CD14-positive monocyte (primary cell): ENCODE data around the gene FNIP2. TPM values are rescaled to one million over a fixed set of nuclear protein-coding genes. Genes with fewer than 3 reads are reported as not detected.
A peak's percentile ranks its signal among the peaks of the same experiment; 100 is the strongest.

Experiments used
- DNase-seq, 3 donors: peaks; one replicate each; pipeline ENCODE4 v3.0.0-alpha.2; 2011 to 2022
- H2AFZ ChIP-seq: 2 replicates; pipeline ENCODE4 v1.6.0; 2012; ENCODE audit warnings: mild to moderate bottlenecking, low read depth, low read length, inconsistent platforms; ENCODE audit not compliant: insufficient read depth, poor library complexity, severe bottlenecking
- H3K27ac ChIP-seq, 2 donors: 1 replicate in 1 of 2; 2 replicates in 1 of 2; pipeline ENCODE4 v1.5.1; 2012 to 2013; ENCODE audit warnings: low read length in 2 of 2, control low read depth in 1 of 2, inconsistent platforms in 1 of 2, low read depth in 1 of 2, mild to moderate bottlenecking in 1 of 2
- H3K27me3 ChIP-seq, 2 donors: one replicate each; pipeline versions ENCODE4 v1.6.0 to v1.6.1; 2011 to 2013; ENCODE audit warnings: low read length in 2 of 2; ENCODE audit not compliant: control insufficient read depth in 2 of 2, insufficient read depth in 2 of 2
- H3K36me3 ChIP-seq, 2 donors: replicated peaks in 1 of 2; 1 replicate in 1 of 2; 2 replicates in 1 of 2; pipeline versions ENCODE4 v1.5.1 to v1.6.1; 2012 to 2013; ENCODE audit warnings: low read length in 2 of 2, control low read depth in 1 of 2, inconsistent platforms in 1 of 2, mild to moderate bottlenecking in 1 of 2; ENCODE audit not compliant: insufficient read depth in 2 of 2, control insufficient read depth in 1 of 2
- H3K4me1 ChIP-seq, 2 donors: 1 replicate in 1 of 2; 2 replicates in 1 of 2; pipeline versions ENCODE4 v1.5.1 to v1.6.1; 2012 to 2013; ENCODE audit warnings: low read length in 2 of 2, control low read depth in 1 of 2, inconsistent platforms in 1 of 2, mild to moderate bottlenecking in 1 of 2, moderate library complexity in 1 of 2; ENCODE audit not compliant: insufficient read depth in 2 of 2, control insufficient read depth in 1 of 2
- H3K4me2 ChIP-seq: replicated peaks from 2 replicates; pipeline ENCODE3; 2012; ENCODE audit warnings: low read length, moderate library complexity, mild to moderate bottlenecking; ENCODE audit not compliant: poor library complexity, severe bottlenecking; ENCODE audit errors: extremely low read depth
- H3K4me3 ChIP-seq, 3 experiments: fragments of 200-600 bp in 1 of 3; sonication (generic) in 1 of 3; replicated peaks in 1 of 3; 1 replicate in 2 of 3; 2 replicates in 1 of 3; pipeline ENCODE4 v1.5.1; 2011 to 2013; ENCODE audit warnings: low read length in 3 of 3, mild to moderate bottlenecking in 3 of 3, control low read depth in 2 of 3, low read depth in 2 of 3, inconsistent platforms in 1 of 3, moderate library complexity in 1 of 3
- H3K79me2 ChIP-seq: 2 replicates; pipeline ENCODE4 v1.6.0; 2012; ENCODE audit warnings: mild to moderate bottlenecking, control low read depth, inconsistent platforms, low read length, moderate library complexity; ENCODE audit not compliant: insufficient read depth
- H3K9ac ChIP-seq: 2 replicates; pipeline ENCODE4 v1.6.0; 2017; ENCODE audit warnings: low read length, mild to moderate bottlenecking; ENCODE audit not compliant: insufficient read depth, poor library complexity, severe bottlenecking
- H3K9me3 ChIP-seq, 2 donors: replicated peaks in 1 of 2; 1 replicate in 1 of 2; 2 replicates in 1 of 2; pipeline versions ENCODE4 v1.5.1 to v1.6.1; 2012 to 2013; ENCODE audit warnings: low read length in 2 of 2, control low read depth in 1 of 2; ENCODE audit not compliant: control insufficient read depth in 1 of 2, insufficient read depth in 1 of 2
- H4K20me1 ChIP-seq: 2 replicates; pipeline ENCODE4 v1.6.0; 2012; ENCODE audit warnings: mild to moderate bottlenecking, low read length, control low read depth, moderate library complexity; ENCODE audit not compliant: insufficient read depth
- H3K27ac Mint-ChIP-seq, 7 donors: one replicate each; pipeline ENCODE4 v1.8.0; 2020; ENCODE audit warnings: mild to moderate bottlenecking in 7 of 7, mixed read lengths in 7 of 7, moderate library complexity in 6 of 7, inconsistent platforms in 2 of 7
- H3K27me3 Mint-ChIP-seq, 3 donors: one replicate each; pipeline ENCODE4 v1.8.0; 2021 to 2022; ENCODE audit warnings: low read depth in 3 of 3, mild to moderate bottlenecking in 3 of 3, mixed read lengths in 3 of 3, moderate library complexity in 3 of 3, inconsistent platforms in 1 of 3
- H3K36me3 Mint-ChIP-seq, 2 donors: one replicate each; pipeline ENCODE4 v1.8.0; 2020; ENCODE audit warnings: mixed read lengths in 2 of 2, inconsistent platforms in 1 of 2, mild to moderate bottlenecking in 1 of 2
- H3K4me1 Mint-ChIP-seq: one replicate; pipeline ENCODE4 v1.8.0; 2020; ENCODE audit warnings: mild to moderate bottlenecking, mixed read lengths
- H3K4me3 Mint-ChIP-seq, 2 donors: one replicate each; pipeline ENCODE4 v1.8.0; 2020; ENCODE audit warnings: mild to moderate bottlenecking in 2 of 2, mixed read lengths in 2 of 2, moderate library complexity in 1 of 2
- H3K9me3 Mint-ChIP-seq, 7 donors: one replicate each; pipeline ENCODE4 v1.8.0; 2020 to 2022; ENCODE audit warnings: mixed read lengths in 7 of 7, mild to moderate bottlenecking in 6 of 7, moderate library complexity in 6 of 7, inconsistent platforms in 2 of 7
- WGBS: methylation state at CpG from one replicate; pipeline ENCODE4 v1.1.5; 2013; ENCODE audit warnings: missing lambda C conversion rate; ENCODE audit not compliant: insufficient coverage; 5-methylcytosine and 5-hydroxymethylcytosine counted together
- intact Hi-C, 2 donors: fragments of 100-400 bp; cut with micrococcal nuclease; formaldehyde crosslinking; loops; one replicate each; pipeline versions ENCODE4 v1.15.0 to v1.15.1; 2023
- polyA plus RNA-seq, 3 donors: library from polyadenylated mRNA; depleted of rRNA in 1 of 3; unstranded in 2 of 3; stranded (reverse) in 1 of 3; fragments of 300-500 nt in 2 of 3; fragments of >200 nt in 1 of 3; fragmentation: Illumina TruSeq in 2 of 3; gene quantifications; 1 replicate in 2 of 3; 2 replicates in 1 of 3; pipeline ENCODE4 v1.2.3, GENCODE V29; 2012 to 2021
- TF ChIP-seq, protein P1 (sequence below): fragments of 200-600 bp; IDR thresholded peaks from one replicate; pipeline ENCODE4 v1.8.0; 2022; ENCODE audit warnings: antibody characterized with exemption, mild to moderate bottlenecking

Gene FNIP2
- polyA plus RNA-seq, 3 donors, result 3.5 to 7.7 (median 5.7) TPM

DNA sequence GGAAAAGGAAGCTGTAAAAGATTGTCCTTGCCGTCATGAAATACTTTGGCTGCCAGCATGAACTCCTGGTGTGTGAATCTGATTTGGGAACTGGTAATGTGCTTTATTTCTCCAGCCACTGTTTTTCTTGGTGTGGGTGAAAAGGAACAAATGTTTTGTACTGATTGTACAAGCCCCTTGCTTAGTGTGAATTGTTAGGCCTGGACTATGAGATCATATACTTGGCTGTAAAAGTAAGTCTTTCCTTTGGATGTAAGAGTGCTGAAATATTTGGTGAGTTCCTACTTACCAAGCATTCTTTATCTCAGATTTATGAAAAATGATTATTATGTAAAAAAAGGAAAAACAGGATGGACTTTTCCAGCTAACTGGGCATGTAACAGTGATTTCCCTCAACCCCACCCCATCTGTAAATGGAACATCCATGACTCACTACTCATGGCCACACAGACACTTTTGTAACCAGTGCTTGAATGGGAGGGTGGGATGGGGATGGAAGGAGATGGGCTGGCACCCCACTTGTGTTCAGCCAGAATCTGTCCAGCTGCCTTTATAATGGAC is 6.3 kb downstream of the FNIP2 start:
- Histone ChIP-seq H4K20me1 (peaks cover 56% of the 10 kb centered on the region), H3K79me2 (peaks cover 98% of the 10 kb centered on the region), H3K4me1 (peaks cover 20 to 44% of the 10 kb centered on the region in 2 donors), H3K4me3 (no peak overlapping the region), H3K9me3 (no peaks in the 10 kb centered on the region), H3K27me3 (no peaks in the 10 kb centered on the region), H3K4me2 (no peak overlapping the region), H3K9ac (no peak overlapping the region), H2AFZ (no peak overlapping the region), H3K36me3 (no peaks in the 10 kb centered on the region), H3K27ac (peak overlapping the region in 1 of 2 donors; percentile 17)
- Mint-ChIP-seq H3K9me3 (no peaks in the 10 kb centered on the region), H3K4me1 (peaks cover 55% of the 10 kb centered on the region), H3K27me3 (peaks cover 0 to 2% (median 0%) of the 10 kb centered on the region in 3 donors), H3K27ac (peak overlapping the region in 3 of 7 donors; percentile 5 to 61 (median 37)), H3K4me3 (peak overlapping the region in 1 of 2 donors; percentile 1), H3K36me3 (peaks cover 0 to 3% of the 10 kb centered on the region in 2 donors)
- TF ChIP-seq, protein P1, sequence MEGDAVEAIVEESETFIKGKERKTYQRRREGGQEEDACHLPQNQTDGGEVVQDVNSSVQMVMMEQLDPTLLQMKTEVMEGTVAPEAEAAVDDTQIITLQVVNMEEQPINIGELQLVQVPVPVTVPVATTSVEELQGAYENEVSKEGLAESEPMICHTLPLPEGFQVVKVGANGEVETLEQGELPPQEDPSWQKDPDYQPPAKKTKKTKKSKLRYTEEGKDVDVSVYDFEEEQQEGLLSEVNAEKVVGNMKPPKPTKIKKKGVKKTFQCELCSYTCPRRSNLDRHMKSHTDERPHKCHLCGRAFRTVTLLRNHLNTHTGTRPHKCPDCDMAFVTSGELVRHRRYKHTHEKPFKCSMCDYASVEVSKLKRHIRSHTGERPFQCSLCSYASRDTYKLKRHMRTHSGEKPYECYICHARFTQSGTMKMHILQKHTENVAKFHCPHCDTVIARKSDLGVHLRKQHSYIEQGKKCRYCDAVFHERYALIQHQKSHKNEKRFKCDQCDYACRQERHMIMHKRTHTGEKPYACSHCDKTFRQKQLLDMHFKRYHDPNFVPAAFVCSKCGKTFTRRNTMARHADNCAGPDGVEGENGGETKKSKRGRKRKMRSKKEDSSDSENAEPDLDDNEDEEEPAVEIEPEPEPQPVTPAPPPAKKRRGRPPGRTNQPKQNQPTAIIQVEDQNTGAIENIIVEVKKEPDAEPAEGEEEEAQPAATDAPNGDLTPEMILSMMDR, result no peak
- intact Hi-C loops, result loop anchor here in 1 of 2 donors (10.0 kb wide), 1 partner anchor 60 kb away; no protein-coding TSS in a partner anchor
- 11% methylated on average over 1 of the region's 1 CpG for WGBS
- DNase-seq, result peak in 1 of 3 donors; percentile 49

DNA sequence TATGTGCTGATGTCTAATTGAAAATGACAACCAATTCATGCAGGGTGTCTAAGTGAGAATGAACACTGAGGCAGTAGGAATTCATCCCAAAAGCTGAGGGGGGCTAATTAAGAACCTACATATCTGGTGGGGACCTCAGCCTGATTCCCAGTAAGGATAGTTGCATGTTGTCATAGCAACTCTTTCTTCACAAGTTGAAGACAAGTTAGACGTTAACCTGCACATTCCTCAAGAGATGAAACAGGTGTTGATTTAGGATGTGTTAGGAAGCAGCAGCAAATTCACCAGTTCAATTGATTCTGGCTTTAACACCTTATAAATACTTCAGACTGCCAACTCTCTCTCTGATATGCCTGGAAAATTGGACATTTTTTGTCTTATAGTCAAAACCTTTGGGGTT is 7.3 kb downstream of the FNIP2 start:
- whole genome bisulfite sequencing, result no CpG with 5 or more reads among the region's 1 CpG
- H3K4me3 ChIP-seq, result no peak overlapping the region
- H2AFZ ChIP-seq, result no peak overlapping the region
- no peak for DNase-seq
- no peaks in the 10 kb centered on the region for H3K9me3 Mint-ChIP-seq
- H3K4me3 Mint-ChIP-seq, result no peak overlapping the region
- intact Hi-C loops, result loop anchor here in 1 of 2 donors (10.0 kb wide), 1 partner anchor 59 kb away; no protein-coding TSS in a partner anchor
- H3K9ac ChIP-seq, result no peak overlapping the region
- peaks cover 13 to 35% of the 10 kb centered on the region in 2 donors for H3K4me1 ChIP-seq
- peaks cover 50% of the 10 kb centered on the region for H4K20me1 ChIP-seq
- peaks cover 98% of the 10 kb centered on the region for H3K79me2 ChIP-seq
- H3K27me3 ChIP-seq, result no peaks in the 10 kb centered on the region
- H3K36me3 ChIP-seq, result no peaks in the 10 kb centered on the region
- no peak overlapping the region for H3K27ac ChIP-seq
- no peaks in the 10 kb centered on the region for H3K9me3 ChIP-seq
- H3K27ac Mint-ChIP-seq, result no peak overlapping the region
- peaks cover 46% of the 10 kb centered on the region for H3K4me1 Mint-ChIP-seq
- TF ChIP-seq, protein P1, result no peak
- H3K27me3 Mint-ChIP-seq, result no peaks in the 10 kb centered on the region
- H3K4me2 ChIP-seq, result no peak overlapping the region
- peaks cover 0 to 3% of the 10 kb centered on the region in 2 donors for H3K36me3 Mint-ChIP-seq
